GM12873 (cell line): ENCODE measurements around the gene CLEC2B.

ENCODE experiments used
- TF ChIP-seq, protein P1 (sequence below): IDR thresholded peaks from 2 replicates; pipeline ENCODE4 v1.5.1; 2012; ENCODE audit warnings: low read depth, mild to moderate bottlenecking, moderate library complexity, low read length, control low read depth; ENCODE audit not compliant: insufficient read depth; ENCODE audit errors: missing control alignments

Gene CLEC2B

GRCh38 chr12:9827209-9827888, 41.8 kb downstream of the CLEC2B start, which contains the start of gene KLRF1:
TSS of gene KLRF1 (plus strand) at chr12:9827481. CDS start at chr12:9827545, 64 bp downstream.
- TF ChIP-seq, protein P1, sequence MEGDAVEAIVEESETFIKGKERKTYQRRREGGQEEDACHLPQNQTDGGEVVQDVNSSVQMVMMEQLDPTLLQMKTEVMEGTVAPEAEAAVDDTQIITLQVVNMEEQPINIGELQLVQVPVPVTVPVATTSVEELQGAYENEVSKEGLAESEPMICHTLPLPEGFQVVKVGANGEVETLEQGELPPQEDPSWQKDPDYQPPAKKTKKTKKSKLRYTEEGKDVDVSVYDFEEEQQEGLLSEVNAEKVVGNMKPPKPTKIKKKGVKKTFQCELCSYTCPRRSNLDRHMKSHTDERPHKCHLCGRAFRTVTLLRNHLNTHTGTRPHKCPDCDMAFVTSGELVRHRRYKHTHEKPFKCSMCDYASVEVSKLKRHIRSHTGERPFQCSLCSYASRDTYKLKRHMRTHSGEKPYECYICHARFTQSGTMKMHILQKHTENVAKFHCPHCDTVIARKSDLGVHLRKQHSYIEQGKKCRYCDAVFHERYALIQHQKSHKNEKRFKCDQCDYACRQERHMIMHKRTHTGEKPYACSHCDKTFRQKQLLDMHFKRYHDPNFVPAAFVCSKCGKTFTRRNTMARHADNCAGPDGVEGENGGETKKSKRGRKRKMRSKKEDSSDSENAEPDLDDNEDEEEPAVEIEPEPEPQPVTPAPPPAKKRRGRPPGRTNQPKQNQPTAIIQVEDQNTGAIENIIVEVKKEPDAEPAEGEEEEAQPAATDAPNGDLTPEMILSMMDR = no peak

GRCh38 chr12:9820281-9820930, 48.7 kb downstream of the CLEC2B start:
- TF ChIP-seq, protein P1 = no peak

GRCh38 chr12:9813821-9814798, 55.0 kb downstream of the CLEC2B start:
- TF ChIP-seq, protein P1 = peak; percentile 95

DNA sequence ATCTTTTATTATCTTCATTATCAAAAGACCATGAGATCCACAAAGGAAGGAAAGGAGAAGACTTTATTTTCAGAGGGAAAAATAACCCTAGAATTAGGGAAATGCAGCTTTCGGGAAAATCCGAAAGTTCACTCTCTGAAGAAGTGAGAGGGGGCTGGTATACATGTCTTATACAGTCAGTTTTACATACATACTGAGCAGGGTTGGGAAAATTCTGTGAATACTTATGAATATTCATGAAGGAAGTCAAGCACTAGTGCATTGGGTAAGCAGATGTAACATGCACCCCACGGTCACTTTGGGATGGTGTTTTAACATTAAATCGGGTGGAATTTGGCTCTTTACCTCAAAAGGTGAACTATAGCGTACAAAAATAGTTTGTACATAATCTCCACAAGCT, 57.5 kb downstream of the CLEC2B start:
- TF ChIP-seq, protein P1 = no peak

- TF ChIP-seq, protein P1 = no peak
Observed at GRCh38 chr12:9810671-9811070, 58.5 kb downstream of the CLEC2B start.

DNA sequence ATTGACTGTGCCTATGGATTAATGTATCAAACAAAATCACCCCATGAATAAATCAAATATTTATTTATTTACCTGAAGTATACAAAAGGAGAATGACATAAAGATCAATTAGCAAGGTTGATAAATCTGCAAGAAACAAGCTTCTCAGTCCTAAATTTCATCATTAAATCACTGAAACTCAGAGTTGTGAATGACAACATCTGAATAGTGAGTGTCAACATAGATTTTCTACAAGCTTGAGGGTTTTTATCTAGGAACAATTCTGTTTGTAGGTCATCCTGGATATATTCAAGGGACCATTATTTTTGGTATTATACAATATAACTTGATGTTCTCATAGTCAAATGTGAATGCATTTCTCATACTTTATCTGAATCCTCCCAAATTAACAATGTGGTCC, 59.3 kb downstream of the CLEC2B start:
- TF ChIP-seq, protein P1 = no peak

DNA sequence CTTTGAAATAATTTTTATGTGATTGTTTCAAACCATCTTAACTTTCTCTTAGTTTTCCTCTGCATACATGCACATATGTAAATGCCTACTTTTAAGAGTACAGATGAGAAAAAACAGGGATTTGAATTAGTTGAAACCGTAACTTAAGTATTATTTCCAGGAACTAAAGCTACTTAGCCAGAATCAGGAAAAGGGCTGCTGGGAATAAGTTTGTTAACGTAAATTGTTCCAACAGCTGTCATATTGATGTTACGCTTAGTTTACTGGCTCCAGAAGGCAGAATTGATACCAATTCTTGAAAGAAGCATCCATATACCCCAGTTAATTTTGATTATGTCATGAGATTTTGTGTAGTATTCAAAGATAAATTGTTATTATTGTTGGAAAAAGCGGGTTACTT, 59.8 kb downstream of the CLEC2B start:
- TF ChIP-seq, protein P1 = no peak
